Measurements from ENCODE around the gene ADGRA3.

- TF ChIP-seq CTCF (IDR thresholded peaks at IDR 0.05 in 8 of 11, conservative IDR thresholded peaks at IDR 0.05 in 3 of 11) (no peak), POLR2A (IDR thresholded peaks at IDR 0.05) (no peak)
Measured at GRCh38 chr4:22465349-22465748, 50.5 kb downstream of the ADGRA3 start.

Data from spleen (tissue), 7 donors.